AG09319 (cell line): ENCODE measurements around the gene TMA7B.

Experiments used
- DNase-seq: peaks from one replicate; pipeline ENCODE4 v3.0.0-alpha.2; 2010; ENCODE audit warnings: low read depth; ENCODE audit errors: extremely low read depth
- TF ChIP-seq, protein P1 (sequence below): IDR thresholded peaks from 2 replicates; pipeline ENCODE4 v1.5.1; 2011; ENCODE audit warnings: low read depth, mild to moderate bottlenecking, inconsistent platforms, low read length, moderate library complexity

TMA7B gene

DNA sequence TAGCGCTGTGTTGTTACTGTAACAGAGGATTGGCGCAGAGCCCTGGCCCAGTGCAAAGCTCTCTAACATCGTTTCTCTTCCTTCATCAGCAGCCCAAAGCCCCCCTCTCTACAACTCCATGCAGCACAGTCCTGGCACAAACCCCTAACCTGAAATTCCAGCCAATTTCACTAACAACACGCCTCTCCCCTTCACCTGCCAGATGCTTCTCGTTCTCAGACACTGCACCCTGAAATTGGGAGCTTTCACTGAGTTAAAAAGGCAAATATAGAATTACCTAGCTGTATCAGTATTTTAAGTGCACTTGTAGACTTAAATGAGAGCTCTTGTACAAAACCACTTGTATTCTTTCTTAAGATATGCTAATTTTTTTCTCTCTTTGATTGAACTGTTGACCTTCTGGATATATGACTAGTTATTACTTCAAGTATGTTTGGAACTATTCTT is 43.0 kb upstream of the TMA7B start:
- TF ChIP-seq, protein P1, sequence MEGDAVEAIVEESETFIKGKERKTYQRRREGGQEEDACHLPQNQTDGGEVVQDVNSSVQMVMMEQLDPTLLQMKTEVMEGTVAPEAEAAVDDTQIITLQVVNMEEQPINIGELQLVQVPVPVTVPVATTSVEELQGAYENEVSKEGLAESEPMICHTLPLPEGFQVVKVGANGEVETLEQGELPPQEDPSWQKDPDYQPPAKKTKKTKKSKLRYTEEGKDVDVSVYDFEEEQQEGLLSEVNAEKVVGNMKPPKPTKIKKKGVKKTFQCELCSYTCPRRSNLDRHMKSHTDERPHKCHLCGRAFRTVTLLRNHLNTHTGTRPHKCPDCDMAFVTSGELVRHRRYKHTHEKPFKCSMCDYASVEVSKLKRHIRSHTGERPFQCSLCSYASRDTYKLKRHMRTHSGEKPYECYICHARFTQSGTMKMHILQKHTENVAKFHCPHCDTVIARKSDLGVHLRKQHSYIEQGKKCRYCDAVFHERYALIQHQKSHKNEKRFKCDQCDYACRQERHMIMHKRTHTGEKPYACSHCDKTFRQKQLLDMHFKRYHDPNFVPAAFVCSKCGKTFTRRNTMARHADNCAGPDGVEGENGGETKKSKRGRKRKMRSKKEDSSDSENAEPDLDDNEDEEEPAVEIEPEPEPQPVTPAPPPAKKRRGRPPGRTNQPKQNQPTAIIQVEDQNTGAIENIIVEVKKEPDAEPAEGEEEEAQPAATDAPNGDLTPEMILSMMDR, result no peak

DNA sequence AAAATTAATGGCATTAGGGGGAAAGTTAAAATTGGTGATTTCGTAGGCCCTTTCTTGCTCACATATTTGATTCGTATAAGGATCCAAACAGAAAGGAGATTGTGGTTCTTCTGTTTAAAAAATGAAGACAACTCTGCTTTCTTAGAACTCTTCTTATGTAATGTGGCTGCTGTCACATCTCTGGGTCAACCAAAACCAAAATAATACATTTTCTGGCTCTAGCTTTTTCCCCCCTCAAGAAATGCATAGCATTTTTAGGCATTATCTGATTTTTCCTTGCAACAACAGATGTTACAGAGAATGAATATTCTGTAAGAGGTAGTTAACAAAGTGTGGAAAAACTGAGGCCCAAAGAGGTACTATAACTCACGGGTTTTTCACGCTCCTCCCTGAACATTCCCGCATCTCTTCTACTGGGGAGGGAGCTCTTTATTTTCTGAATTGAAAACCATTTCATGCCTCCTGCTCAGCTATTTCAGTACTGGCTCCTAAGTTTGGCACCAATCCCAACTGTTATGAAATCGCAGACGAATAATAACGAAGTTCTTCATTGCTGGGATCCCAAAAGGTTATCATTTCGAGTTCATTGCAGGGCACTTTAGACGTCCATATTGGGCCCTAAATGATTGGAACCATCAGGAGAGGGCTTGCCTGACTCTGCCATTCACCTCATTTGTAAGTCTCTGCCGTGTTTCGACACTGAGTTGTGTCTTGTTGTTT is 42.3 kb upstream of the TMA7B start:
- DNase-seq, result no peak
- TF ChIP-seq, protein P1, result no peak

More for the DNA sequence above, 43.0 kb upstream of the TMA7B start:
- DNase-seq, result no peak

DNA sequence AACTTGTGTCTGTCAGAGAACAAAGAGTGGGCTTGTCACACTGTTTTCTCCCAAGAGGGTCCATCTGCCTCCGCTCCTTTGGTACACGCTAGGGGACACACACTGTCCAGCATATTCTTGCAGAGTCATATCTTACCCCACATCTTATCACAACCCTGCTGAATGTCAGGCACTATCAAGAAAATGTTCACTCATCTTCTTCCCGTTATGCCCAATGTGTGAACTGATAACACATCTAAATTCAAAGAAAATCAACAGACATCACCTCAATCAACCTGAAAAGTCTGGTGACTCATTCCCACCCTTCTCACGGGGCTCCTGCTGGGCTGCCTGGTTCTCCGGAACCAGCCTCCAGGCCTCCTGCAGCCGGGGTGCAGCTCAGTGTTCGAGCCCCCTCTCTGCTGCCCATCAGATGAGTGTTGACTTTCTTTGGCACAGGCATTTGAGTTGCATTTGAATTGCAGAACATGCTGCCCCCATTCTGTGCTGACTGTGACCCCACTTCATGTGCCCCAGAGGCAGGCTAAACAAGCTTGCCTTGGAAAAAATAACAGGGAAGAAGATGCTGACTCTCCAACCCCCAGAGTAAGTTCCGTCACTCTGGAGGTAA is 40.0 kb upstream of the TMA7B start:
- TF ChIP-seq, protein P1, result no peak
- DNase-seq, result no peak

DNA sequence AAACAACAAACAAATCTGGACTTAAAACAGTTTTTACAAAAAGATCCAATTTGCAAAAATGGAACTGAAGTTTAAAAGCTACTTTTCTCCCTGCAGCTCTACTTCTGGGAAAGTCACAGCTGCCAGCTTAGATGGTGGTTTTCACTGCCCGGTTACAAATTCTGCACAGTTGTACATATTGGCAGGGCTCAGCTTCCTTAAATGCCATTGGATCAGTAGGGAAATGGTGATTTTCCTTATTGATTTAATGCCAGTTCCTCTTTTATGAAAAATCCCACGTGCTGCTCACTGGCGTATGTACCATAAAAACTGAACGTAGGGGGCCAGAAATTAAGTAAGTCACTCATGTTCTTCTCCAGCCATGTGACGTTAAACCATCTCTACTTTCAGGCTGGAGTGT is 36.5 kb upstream of the TMA7B start:
- no peak for DNase-seq
- TF ChIP-seq, protein P1, result no peak

DNA sequence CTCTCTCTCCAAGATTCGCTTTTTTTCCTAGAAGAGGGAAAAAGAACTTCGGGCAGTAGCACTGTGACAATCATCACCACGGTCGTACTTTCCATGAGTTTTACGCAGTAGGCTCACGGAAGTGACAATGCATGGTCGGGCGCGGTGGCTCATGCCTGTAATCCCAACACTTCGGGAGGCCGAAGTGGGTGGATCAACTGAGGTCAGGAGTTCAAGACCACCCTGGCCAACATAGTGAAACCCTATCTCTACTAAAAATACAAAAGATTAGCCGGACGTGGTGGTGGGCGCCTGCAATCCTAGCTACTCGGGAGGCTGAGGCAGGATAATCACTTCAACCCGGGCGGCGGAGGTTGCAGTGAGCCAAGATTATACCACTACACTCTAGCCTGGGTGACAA is 35.9 kb upstream of the TMA7B start:
- no peak for DNase-seq
- TF ChIP-seq, protein P1, result no peak

DNA sequence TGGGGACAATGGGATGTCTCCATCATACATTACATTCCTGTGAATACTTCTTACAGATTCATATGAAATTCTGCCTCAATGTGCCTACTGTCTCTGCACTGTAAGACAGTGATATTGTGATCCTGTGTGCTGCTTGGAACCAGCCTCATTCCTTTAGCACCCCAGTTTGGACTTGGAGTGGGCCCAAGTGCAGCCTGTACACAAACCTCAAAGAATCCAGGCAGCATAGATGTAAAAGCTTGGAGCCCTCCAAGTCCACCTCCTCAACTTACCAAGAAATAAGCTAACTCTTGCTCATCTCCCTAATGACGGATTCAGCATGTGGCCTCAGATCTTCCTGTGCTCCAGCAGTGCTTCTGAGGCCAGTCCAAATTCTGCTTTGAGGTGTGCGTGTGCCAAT is 34.9 kb upstream of the TMA7B start:
- TF ChIP-seq, protein P1, result no peak
- no peak for DNase-seq

DNA sequence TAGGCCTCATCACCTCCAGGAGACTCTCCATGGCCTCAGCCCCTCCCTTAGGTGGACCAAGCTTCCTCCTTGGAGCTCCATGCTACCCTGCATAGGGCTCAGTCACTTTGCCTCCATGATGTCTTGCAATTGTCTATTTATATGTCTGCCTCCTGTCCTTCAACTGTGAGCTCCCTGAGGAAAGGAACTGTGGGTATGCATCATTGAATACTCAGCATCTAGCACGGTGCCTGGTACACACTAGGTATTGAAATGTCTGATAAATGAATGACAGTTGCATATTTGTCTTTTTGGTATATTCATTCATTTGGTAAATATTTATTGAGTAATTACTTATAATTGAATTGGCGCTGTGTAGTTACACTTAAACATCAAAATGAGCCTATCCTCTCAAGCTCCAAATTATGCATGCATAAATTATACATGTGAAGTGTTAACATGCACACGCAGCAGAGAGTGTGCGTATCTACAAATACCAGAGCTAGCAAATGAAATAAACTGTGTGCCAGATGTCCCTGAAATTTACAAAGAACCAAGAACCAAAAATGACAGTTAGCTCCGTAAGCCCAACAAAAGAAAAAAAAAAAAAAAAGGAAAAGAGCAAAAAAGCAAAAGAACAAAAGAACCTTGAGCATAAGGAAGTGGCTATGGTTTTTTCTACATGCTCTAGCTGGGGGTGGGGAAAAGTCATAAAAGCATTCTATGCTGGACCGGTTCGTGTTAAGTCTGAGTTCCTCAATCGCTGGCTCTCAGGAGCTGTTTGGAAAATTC is 34.1 kb upstream of the TMA7B start:
- no peak for DNase-seq
- TF ChIP-seq, protein P1, result no peak
